Peyer's patch (tissue), 4 donors: Measurements from ENCODE around the gene ALDH9A1.

ENCODE experiments used
- POLR2A ChIP-seq, 2 donors: fragments of 450-650 bp; IDR thresholded peaks; one replicate each; pipeline ENCODE4 v1.5.1; 2017; ENCODE audit warnings: antibody characterized with exemption in 2 of 2, mild to moderate bottlenecking in 2 of 2, moderate library complexity in 2 of 2
- TF ChIP-seq, protein P1 (sequence below), 6 experiments: fragments of 450-650 bp in 4 of 6; fragments of 200-600 bp in 2 of 6; sonication (generic) in 1 of 6; IDR thresholded peaks; one replicate each; pipeline ENCODE4 v1.5.1; 2017 to 2019; ENCODE audit warnings: antibody characterized with exemption in 6 of 6, mild to moderate bottlenecking in 3 of 6, moderate library complexity in 1 of 6

DNA sequence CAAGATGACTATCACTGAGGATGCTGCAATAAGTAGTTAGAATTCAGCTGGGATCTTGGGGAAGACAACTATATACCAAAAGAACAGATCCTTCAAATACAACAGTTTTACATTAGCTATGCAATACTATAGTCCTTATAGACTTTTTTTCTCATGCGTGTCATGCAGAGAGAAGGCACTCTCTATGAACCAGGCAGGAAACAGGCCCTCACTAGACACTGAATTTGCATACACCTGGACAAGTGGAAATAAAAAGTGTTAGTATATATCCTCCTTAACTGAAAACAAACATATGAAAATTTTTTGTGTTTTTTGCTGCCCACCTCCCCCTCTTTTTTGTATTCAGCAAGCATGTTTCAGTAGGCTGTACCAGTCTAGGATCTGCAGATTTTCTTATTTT, 40.4 kb upstream of the ALDH9A1 start:
- TF ChIP-seq, protein P1, sequence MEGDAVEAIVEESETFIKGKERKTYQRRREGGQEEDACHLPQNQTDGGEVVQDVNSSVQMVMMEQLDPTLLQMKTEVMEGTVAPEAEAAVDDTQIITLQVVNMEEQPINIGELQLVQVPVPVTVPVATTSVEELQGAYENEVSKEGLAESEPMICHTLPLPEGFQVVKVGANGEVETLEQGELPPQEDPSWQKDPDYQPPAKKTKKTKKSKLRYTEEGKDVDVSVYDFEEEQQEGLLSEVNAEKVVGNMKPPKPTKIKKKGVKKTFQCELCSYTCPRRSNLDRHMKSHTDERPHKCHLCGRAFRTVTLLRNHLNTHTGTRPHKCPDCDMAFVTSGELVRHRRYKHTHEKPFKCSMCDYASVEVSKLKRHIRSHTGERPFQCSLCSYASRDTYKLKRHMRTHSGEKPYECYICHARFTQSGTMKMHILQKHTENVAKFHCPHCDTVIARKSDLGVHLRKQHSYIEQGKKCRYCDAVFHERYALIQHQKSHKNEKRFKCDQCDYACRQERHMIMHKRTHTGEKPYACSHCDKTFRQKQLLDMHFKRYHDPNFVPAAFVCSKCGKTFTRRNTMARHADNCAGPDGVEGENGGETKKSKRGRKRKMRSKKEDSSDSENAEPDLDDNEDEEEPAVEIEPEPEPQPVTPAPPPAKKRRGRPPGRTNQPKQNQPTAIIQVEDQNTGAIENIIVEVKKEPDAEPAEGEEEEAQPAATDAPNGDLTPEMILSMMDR (IDR thresholded peaks at IDR 0.05): no peak
- no peak for TF ChIP-seq POLR2A (IDR thresholded peaks at IDR 0.05)
